Pancreas (tissue), 10 donors: ENCODE results near the gene CRK. TPM values are rescaled to one million over a fixed set of nuclear protein-coding genes. Genes with fewer than 3 reads are reported as not detected.
A peak's percentile ranks its signal among the peaks of the same experiment; 100 is the strongest.

Experiments
- ATAC-seq, 4 donors: fragments of 200-7000 bp; cut with Tn5 transposase; one replicate each; pipeline versions ENCODE4 v1.8.0 to v1.9.1; 2020; ENCODE audit warnings: mild to moderate bottlenecking in 4 of 4, moderate library complexity in 4 of 4
- DNase-seq, 6 donors: peaks; one replicate each; pipeline ENCODE4 v3.0.0-alpha.2; 2020
- FAIRE-seq: peaks from 2 replicates; lab custom pipeline; 2012; peaks lifted over from hg19 to GRCh38; lab: Jason Lieb, UNC
- H3K27ac ChIP-seq, 4 donors: fragments of 200-600 bp; sonication (generic); 1 replicate in 3 of 4; 2 replicates in 1 of 4; pipeline versions ENCODE4 v1.5.0 to v1.8.0; 2020
- H3K27me3 ChIP-seq, 4 donors: fragments of 200-600 bp; one replicate each; pipeline ENCODE4 v1.8.0; 2021
- H3K36me3 ChIP-seq, 3 donors: fragments of 200-600 bp; sonication (generic) in 1 of 3; one replicate each; pipeline versions ENCODE4 v1.5.0 to v1.8.0; 2020 to 2021
- H3K4me1 ChIP-seq, 3 donors: fragments of 200-600 bp; one replicate each; pipeline ENCODE4 v1.8.0; 2021
- H3K4me3 ChIP-seq, 4 donors: fragments of 200-600 bp; sonication (generic) in 2 of 4; one replicate each; pipeline versions ENCODE4 v1.5.0 to v1.8.0; 2020 to 2021
- H3K9me3 ChIP-seq, 4 donors: fragments of 200-600 bp; one replicate each; pipeline ENCODE4 v1.8.0; 2021
- WGBS, 2 donors: extraction: QIAGEN DNeasy Blood & Tissue Kit; methylation state at CpG; one replicate each; pipeline ENCODE4 v1.1.7; 2013; 5-methylcytosine and 5-hydroxymethylcytosine counted together
- intact Hi-C, 3 donors: fragments of 100-400 bp; cut with DNase I; formaldehyde crosslinking; loops; one replicate each; pipeline versions ENCODE4 v1.11.1 to v1.14.2; 2022
- polyA plus RNA-seq, 2 donors: library from polyadenylated mRNA; stranded (reverse); fragments of 200-250 nt; gene quantifications; one replicate each; pipeline ENCODE4 v1.2.3, GENCODE V29; 2013
- total RNA-seq, 6 donors: library from RNA; stranded (reverse); fragmentation: NEBNext Ultra II Directional in 4 of 6; extraction: Animal tissue kit (Norgen Biotek cat#: 25700) in 4 of 6; gene quantifications; one replicate each; pipeline versions ENCODE4 v1.2.1 to v1.2.4, GENCODE V29; 2021 to 2023
- TF ChIP-seq, protein P1 (sequence below), 4 donors: fragments of 200-600 bp; sonication (generic) in 3 of 4; IDR thresholded peaks; one replicate each; pipeline versions ENCODE4 v1.5.0 to v1.8.0; 2021; ENCODE audit warnings: antibody characterized with exemption in 4 of 4
- donor health status: healthy with polysubstance abuse.
- donor health status: DM: no; HTN: no; CAD: no; lungs with moderate emphysema.
- donor health status: DM: no; HTN: no; CAD: no.
- donor health status: control.
- donor health status: control.
- donor health status: Bipolar disorder and iron deficiency.
- donor health status: DM: yes; HTN: yes; CAD: no.
- donor health status: DM: no; HTN: no; CAD: no.
- donor health status: DM: no; HTN: no; CAD: no.
- donor health status: DM: yes; HTN: yes; CAD: no.

Gene CRK
- total and polyA plus RNA-seq, 8 donors = 9.8 to 30.8 (median 18.5) TPM

DNA sequence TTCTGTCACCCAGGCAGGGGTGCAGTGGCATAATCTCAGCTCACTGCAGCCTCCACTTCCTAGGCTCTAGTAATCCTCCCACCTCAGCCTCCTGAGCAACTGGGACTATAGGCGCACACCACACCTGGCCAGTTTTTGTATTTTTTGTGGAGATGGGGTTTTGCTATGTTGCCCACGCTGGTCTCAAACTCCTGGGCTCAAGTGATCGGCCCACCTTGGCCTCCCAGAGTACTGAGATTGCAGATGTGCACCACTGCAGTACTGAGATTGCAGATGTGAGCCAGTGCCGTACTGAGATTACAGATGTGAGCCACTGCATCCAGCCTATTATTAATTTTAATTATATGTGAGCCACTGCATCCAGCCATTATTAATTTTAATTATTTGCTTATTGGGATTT, 13.8 kb downstream of the CRK start:
- ATAC-seq = no peak
- intact Hi-C loops = no loop called here
- TF ChIP-seq, protein P1, sequence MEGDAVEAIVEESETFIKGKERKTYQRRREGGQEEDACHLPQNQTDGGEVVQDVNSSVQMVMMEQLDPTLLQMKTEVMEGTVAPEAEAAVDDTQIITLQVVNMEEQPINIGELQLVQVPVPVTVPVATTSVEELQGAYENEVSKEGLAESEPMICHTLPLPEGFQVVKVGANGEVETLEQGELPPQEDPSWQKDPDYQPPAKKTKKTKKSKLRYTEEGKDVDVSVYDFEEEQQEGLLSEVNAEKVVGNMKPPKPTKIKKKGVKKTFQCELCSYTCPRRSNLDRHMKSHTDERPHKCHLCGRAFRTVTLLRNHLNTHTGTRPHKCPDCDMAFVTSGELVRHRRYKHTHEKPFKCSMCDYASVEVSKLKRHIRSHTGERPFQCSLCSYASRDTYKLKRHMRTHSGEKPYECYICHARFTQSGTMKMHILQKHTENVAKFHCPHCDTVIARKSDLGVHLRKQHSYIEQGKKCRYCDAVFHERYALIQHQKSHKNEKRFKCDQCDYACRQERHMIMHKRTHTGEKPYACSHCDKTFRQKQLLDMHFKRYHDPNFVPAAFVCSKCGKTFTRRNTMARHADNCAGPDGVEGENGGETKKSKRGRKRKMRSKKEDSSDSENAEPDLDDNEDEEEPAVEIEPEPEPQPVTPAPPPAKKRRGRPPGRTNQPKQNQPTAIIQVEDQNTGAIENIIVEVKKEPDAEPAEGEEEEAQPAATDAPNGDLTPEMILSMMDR (IDR thresholded peaks at IDR 0.05) = no peak
- WGBS, 2 donors = 97% methylated on average over 4 of the region's 4 CpGs
- no peaks in the 10 kb centered on the region for H3K9me3 ChIP-seq
- no peak for DNase-seq
- H3K27ac ChIP-seq = no peak overlapping the region
- no peak overlapping the region for H3K4me3 ChIP-seq
- H3K27me3 ChIP-seq = no peaks in the 10 kb centered on the region
- peaks cover 0 to 2% (median 0%) of the 10 kb centered on the region in 3 donors for H3K4me1 ChIP-seq
- FAIRE-seq = no peak
- H3K36me3 ChIP-seq = no peaks in the 10 kb centered on the region

DNA sequence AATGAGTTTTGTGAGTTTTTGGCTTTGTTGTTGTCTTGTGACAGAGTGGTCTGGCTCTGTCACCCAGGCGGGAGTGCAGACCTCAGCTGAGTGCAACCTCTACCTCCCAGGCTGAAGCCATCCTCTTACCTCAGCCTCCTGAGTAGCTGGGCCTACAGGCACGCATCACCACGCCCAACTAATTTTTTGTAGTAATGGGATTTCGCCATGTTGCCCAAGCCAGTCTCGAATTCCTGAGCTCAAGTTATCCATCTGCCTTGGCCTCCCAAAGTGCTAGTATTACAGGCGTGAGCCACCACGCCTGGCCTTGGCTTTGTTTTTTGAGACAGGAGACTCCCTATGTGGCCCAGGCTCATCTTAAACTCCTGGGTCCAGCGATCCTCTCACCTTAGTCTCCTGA, 15.1 kb downstream of the CRK start:
- Histone ChIP-seq H3K4me1 (peaks cover 0 to 2% (median 0%) of the 10 kb centered on the region in 3 donors), H3K4me3 (no peak overlapping the region), H3K27ac (no peak overlapping the region), H3K9me3 (no peaks in the 10 kb centered on the region), H3K36me3 (peaks cover 0 to 11% (median 0%) of the 10 kb centered on the region in 3 donors), H3K27me3 (no peaks in the 10 kb centered on the region)
- no peak for FAIRE-seq
- ATAC-seq = no peak
- TF ChIP-seq, protein P1 (IDR thresholded peaks at IDR 0.05) = no peak
- DNase-seq = no peak
- intact Hi-C loops = no loop called here
- WGBS, 2 donors = 94 to 96% methylated on average over 8 of the region's 8 CpGs

DNA sequence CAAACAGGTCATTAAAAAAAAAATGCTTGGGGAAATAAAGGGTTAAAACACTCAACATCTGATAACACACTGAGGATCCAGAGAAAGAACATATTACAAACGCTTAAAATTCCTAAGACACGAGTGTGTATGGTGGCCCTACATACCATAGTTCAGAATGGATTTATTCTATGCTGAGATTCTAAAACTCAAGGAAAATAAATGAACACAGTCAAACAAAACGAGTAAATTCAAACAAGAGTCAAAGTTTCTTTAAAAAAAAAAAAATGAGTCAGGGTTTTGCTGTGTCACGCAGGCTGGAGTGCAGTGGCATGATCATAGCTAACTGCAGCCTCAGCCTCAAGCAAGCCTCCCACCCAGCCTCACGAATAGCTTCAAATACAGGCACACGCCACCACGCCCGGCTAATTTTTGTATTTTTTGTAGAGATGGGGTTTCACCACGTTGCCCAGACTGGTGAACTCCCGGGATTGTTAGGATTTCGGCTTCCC, 17.4 kb downstream of the CRK start:
- FAIRE-seq (no peak), ATAC-seq (peak in 2 of 4 donors; percentile 55), DNase-seq (no peak)
- intact Hi-C loops = no loop called here
- H3K27ac ChIP-seq = no peak overlapping the region
- no peaks in the 10 kb centered on the region for H3K9me3 ChIP-seq
- H3K4me1 ChIP-seq = peaks cover 0 to 2% (median 0%) of the 10 kb centered on the region in 3 donors
- TF ChIP-seq, protein P1 (IDR thresholded peaks at IDR 0.05) = no peak
- peaks cover 0 to 11% (median 0%) of the 10 kb centered on the region in 3 donors for H3K36me3 ChIP-seq
- H3K27me3 ChIP-seq = no peaks in the 10 kb centered on the region
- H3K4me3 ChIP-seq = no peak overlapping the region
- WGBS, 2 donors = 56 to 65% methylated on average over 11 of the region's 11 CpGs

DNA sequence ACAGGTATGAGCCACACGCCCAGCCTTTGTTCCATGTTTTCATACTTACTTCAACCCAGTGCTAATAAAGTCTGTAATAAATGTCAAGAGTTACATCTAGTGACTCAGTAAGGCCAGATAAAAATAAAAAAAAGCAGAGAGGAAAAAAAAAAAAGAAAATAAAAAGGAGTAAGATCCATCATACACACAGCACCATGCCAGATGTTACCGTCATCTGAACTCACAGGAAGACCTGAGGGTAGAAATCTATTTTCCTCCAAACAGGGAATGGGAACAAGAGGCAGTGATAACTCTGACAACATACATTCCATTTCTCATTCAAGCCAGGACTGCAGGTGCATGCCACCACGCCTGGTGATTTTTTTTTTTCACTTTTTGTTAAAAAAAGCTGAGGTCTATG, 20.7 kb downstream of the CRK start:
- Histone ChIP-seq H3K9me3 (no peaks in the 10 kb centered on the region), H3K27ac (no peak overlapping the region), H3K4me1 (peaks cover 0 to 2% (median 0%) of the 10 kb centered on the region in 3 donors), H3K36me3 (peaks cover 0 to 11% (median 0%) of the 10 kb centered on the region in 3 donors), H3K27me3 (no peaks in the 10 kb centered on the region), H3K4me3 (no peak overlapping the region)
- TF ChIP-seq, protein P1 (IDR thresholded peaks at IDR 0.05) = no peak
- FAIRE-seq (no peak), DNase-seq (no peak), ATAC-seq (no peak)
- intact Hi-C loops = no loop called here
- 80 to 86% methylated on average over 3 of the region's 3 CpGs for WGBS, 2 donors

DNA sequence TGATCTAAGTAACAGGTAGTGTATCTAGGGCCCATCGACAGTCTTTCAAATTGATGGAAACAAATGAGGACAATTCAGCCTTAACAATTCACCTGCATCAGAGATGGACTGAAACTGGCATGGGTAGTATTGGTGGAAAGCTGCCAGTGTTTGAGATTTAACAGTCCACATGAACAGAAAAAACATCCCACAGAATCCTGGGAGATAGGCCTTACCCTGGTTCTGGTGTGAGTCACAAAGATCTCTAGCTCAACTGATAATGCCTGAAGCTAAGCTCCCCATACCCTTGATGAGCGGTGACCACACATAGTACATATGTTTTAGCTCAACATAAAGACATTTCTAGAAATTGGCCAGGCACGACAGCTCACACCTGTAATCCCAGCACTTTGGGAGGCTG, 21.9 kb downstream of the CRK start:
- H3K4me1 ChIP-seq = peaks cover 0 to 2% (median 0%) of the 10 kb centered on the region in 3 donors
- 90 to 91% methylated on average over 3 of the region's 3 CpGs for WGBS, 2 donors
- H3K4me3 ChIP-seq = no peak overlapping the region
- FAIRE-seq (no peak), ATAC-seq (peak in 1 of 4 donors; percentile 29), DNase-seq (no peak)
- peaks cover 0 to 11% (median 0%) of the 10 kb centered on the region in 3 donors for H3K36me3 ChIP-seq
- H3K9me3 ChIP-seq = no peaks in the 10 kb centered on the region
- TF ChIP-seq, protein P1 (IDR thresholded peaks at IDR 0.05) = no peak
- H3K27me3 ChIP-seq = no peaks in the 10 kb centered on the region
- H3K27ac ChIP-seq = no peak overlapping the region
- intact Hi-C loops = no loop called here
